GM12878 (cell line): ENCODE measurements around the gene GCH1. TPM values are rescaled to one million over a fixed set of nuclear protein-coding genes. Genes with fewer than 3 reads are reported as not detected.

Experiments
- ATAC-seq: fragments of 200-7000 bp; cut with Tn5 transposase; 3 replicates; pipeline ENCODE4 v1.9.1; 2020; ENCODE audit warnings: mild to moderate bottlenecking, moderate library complexity
- BruUV-seq: library from RNA; stranded (reverse); fragments of 400-500 nt; replicated peaks from 2 replicates; lab custom pipeline; 2021; lab: Mats Ljungman, UMichigan
- CTCF ChIA-PET: fragments of 300-600 bp; sonication (Branson Sonifier 250); formaldehyde crosslinking; extraction: SDS; loops from one replicate; lab custom pipeline; 2021; ENCODE audit warnings: inconsistent platforms; lab: Yijun Ruan, JAX
- POLR2A ChIA-PET: fragments of 350-600 bp; formaldehyde crosslinking; extraction: SDS; loops from one replicate; lab custom pipeline; 2021; ENCODE audit warnings: inconsistent platforms; lab: Charles Lee
- RAD21 ChIA-PET: fragments of 300-600 bp; sonication (Branson Sonifier 250); formaldehyde crosslinking; loops from one replicate; lab custom pipeline; 2023; ENCODE audit warnings: antibody characterized with exemption; ENCODE audit not compliant: unreplicated experiment; lab: Charles Lee
- SMC1A ChIA-PET: fragments of 300-600 bp; sonication (Branson Sonifier 250); formaldehyde crosslinking; loops from one replicate; lab custom pipeline; 2023; ENCODE audit not compliant: unreplicated experiment, uncharacterized antibody; lab: Charles Lee
- DNase-seq: peaks from one replicate; pipeline ENCODE4 v3.0.0-alpha.2; 2011; ENCODE audit warnings: low read depth, low spot score
- FAIRE-seq: peaks from 3 replicates; lab custom pipeline; 2011; peaks lifted over from hg19 to GRCh38; lab: Jason Lieb, UNC
- H2AFZ ChIP-seq: 2 replicates; pipeline ENCODE4 v1.6.0; 2011; ENCODE audit warnings: low read depth, low read length, control low read depth; ENCODE audit not compliant: control insufficient read depth
- H3K27ac ChIP-seq: 2 replicates; pipeline ENCODE4 v1.5.1; 2011; ENCODE audit warnings: control low read depth; ENCODE audit not compliant: control insufficient read depth, insufficient read depth
- H3K27me3 ChIP-seq, 2 experiments: replicated peaks in 1 of 2; 2 replicates each; pipeline versions ENCODE4 v1.6.0 to v1.6.1; 2011; ENCODE audit warnings: low read length in 1 of 2; ENCODE audit not compliant: control insufficient read depth in 2 of 2, insufficient read depth in 2 of 2
- H3K36me3 ChIP-seq, 2 experiments: 2 replicates each; pipeline ENCODE4 v1.5.1; 2011; ENCODE audit warnings: low read length in 1 of 2; ENCODE audit not compliant: control insufficient read depth in 2 of 2, insufficient read depth in 2 of 2
- H3K4me1 ChIP-seq: 2 replicates; pipeline ENCODE4 v1.6.1; 2011; ENCODE audit warnings: mild to moderate bottlenecking, low read length, moderate library complexity, mixed read lengths; ENCODE audit not compliant: control insufficient read depth, insufficient read depth
- H3K4me2 ChIP-seq: 2 replicates; pipeline ENCODE4 v1.6.0; 2011; ENCODE audit warnings: control low read depth; ENCODE audit not compliant: control insufficient read depth, insufficient read depth
- H3K4me3 ChIP-seq: fragments of 200-600 bp; sonication (generic); 2 replicates; pipeline ENCODE4 v1.5.1; 2016
- H3K79me2 ChIP-seq: 2 replicates; pipeline ENCODE4 v1.6.0; 2011; ENCODE audit warnings: low read length; ENCODE audit not compliant: control insufficient read depth, insufficient read depth
- H3K9ac ChIP-seq: 2 replicates; pipeline ENCODE4 v1.8.0; 2011; ENCODE audit warnings: low read length, control low read depth, mixed read lengths; ENCODE audit not compliant: control insufficient read depth, insufficient read depth
- H3K9me3 ChIP-seq: replicated peaks from 3 replicates; pipeline ENCODE4 v1.5.1; 2011; ENCODE audit warnings: mild to moderate bottlenecking, low read length; ENCODE audit not compliant: control insufficient read depth, insufficient read depth
- H4K20me1 ChIP-seq: 2 replicates; pipeline ENCODE4 v1.6.0; 2011; ENCODE audit not compliant: control insufficient read depth, insufficient read depth
- CBFB ChIP-seq: IDR thresholded peaks from 2 replicates; pipeline ENCODE4 v1.6.1; 2016; ENCODE audit warnings: antibody characterized with exemption, low read depth
- CBX3 ChIP-seq: fragments of 200-600 bp; sonication (generic); IDR thresholded peaks from 2 replicates; pipeline ENCODE4 v1.6.1; 2016; ENCODE audit warnings: low read depth, borderline replicate concordance
- E2F4 ChIP-seq: IDR thresholded peaks from 2 replicates; pipeline ENCODE4 v1.6.1; 2012; ENCODE audit warnings: low read depth, low read length, improper control_type of control experiment
- IRF4 ChIP-seq: IDR thresholded peaks from 2 replicates; pipeline ENCODE4 v1.6.1; 2011; ENCODE audit warnings: low read depth, low read length
- MEF2A ChIP-seq: IDR thresholded peaks from 2 replicates; pipeline ENCODE4 v1.6.1; 2011; ENCODE audit warnings: low read depth, mild to moderate bottlenecking, low read length, moderate library complexity; ENCODE audit not compliant: insufficient read depth
- MEF2B ChIP-seq: fragments of 450-650 bp; IDR thresholded peaks from 2 replicates; pipeline ENCODE4 v1.6.1; 2018; ENCODE audit warnings: mild to moderate bottlenecking, moderate library complexity; ENCODE audit not compliant: partially characterized antibody, poor library complexity, severe bottlenecking
- MLLT1 ChIP-seq: fragments of 450-650 bp; IDR thresholded peaks from 2 replicates; pipeline ENCODE4 v1.6.1; 2016; ENCODE audit warnings: mild to moderate bottlenecking
- MTA2 ChIP-seq: fragments of 450-650 bp; IDR thresholded peaks from 2 replicates; pipeline ENCODE4 v1.6.1; 2016; ENCODE audit warnings: low read depth, mild to moderate bottlenecking, moderate library complexity
- NR2C2 ChIP-seq: IDR thresholded peaks from 2 replicates; pipeline ENCODE4 v1.6.1; 2011; ENCODE audit warnings: borderline replicate concordance, low read depth; ENCODE audit not compliant: control insufficient read depth, insufficient read length
- PAX5 ChIP-seq: IDR thresholded peaks from 2 replicates; pipeline ENCODE4 v1.6.1; 2011; ENCODE audit warnings: low read depth, low read length, borderline replicate concordance
- RELA ChIP-seq: fragments of 450-650 bp; IDR thresholded peaks from 2 replicates; pipeline ENCODE4 v1.8.0; 2014; ENCODE audit warnings: borderline replicate concordance; ENCODE audit not compliant: partially characterized antibody
- RUNX3 ChIP-seq: IDR thresholded peaks from 2 replicates; pipeline ENCODE4 v1.6.1; 2012; ENCODE audit warnings: low read length, inconsistent platforms
- SIN3A ChIP-seq: IDR thresholded peaks from 2 replicates; pipeline ENCODE4 v1.6.1; 2012; ENCODE audit warnings: low read depth, low read length, improper control_type of control experiment
- SMAD1 ChIP-seq: fragments of 450-650 bp; IDR thresholded peaks from 2 replicates; pipeline ENCODE4 v1.6.1; 2018; ENCODE audit warnings: mild to moderate bottlenecking, low read depth; ENCODE audit not compliant: partially characterized antibody
- SPI1 ChIP-seq: IDR thresholded peaks from 2 replicates; pipeline ENCODE4 v1.6.1; 2011; ENCODE audit warnings: low read depth, mild to moderate bottlenecking, low read length, moderate library complexity, borderline replicate concordance; ENCODE audit not compliant: insufficient read depth
- ZBED1 ChIP-seq: IDR thresholded peaks from 2 replicates; pipeline ENCODE4 v1.6.1; 2016; ENCODE audit warnings: borderline replicate concordance
- ZNF24 ChIP-seq: fragments of 450-650 bp; IDR thresholded peaks from 2 replicates; pipeline ENCODE4 v1.6.1; 2017; ENCODE audit warnings: antibody characterized with exemption, mild to moderate bottlenecking
- ZNF622 ChIP-seq: fragments of 450-650 bp; IDR thresholded peaks from 2 replicates; pipeline ENCODE4 v1.6.1; 2017; ENCODE audit warnings: mild to moderate bottlenecking, inconsistent platforms
- WGBS: methylation state at CpG from one replicate; pipeline ENCODE4 v1.1.6; 2016; ENCODE audit warnings: low lambda C conversion rate; ENCODE audit not compliant: insufficient replicate concordance, insufficient coverage; ENCODE audit errors: missing lambda C conversion rate; 5-methylcytosine and 5-hydroxymethylcytosine counted together
- in situ Hi-C: fragments of 300-500 bp; cut with MboI; formaldehyde crosslinking; loops from 9 replicates; pipeline ENCODE4 v1.14.3; 2018; ENCODE audit warnings: mixed read lengths
- intact Hi-C: fragments of 100-400 bp; cut with micrococcal nuclease; formaldehyde crosslinking; loops from one replicate; pipeline ENCODE4 v1.14.2; 2022; ENCODE audit not compliant: unreplicated experiment
- polyA plus RNA-seq, 11 experiments: library from polyadenylated mRNA; depleted of rRNA in 4 of 11; unstranded in 6 of 11; stranded (reverse) in 5 of 11; fragments of >200 nt; fragmentation: Nextera tagmentation in 4 of 11; fragmentation: Illumina TruSeq in 1 of 11; extraction: Ambion mirVana in 4 of 11; extraction: Trizol in 1 of 11; gene quantifications; 1 replicate in 1 of 11; 2 replicates in 10 of 11; pipeline versions ENCODE4 v1.2.1 to v1.2.3, GENCODE V29; 2011 to 2016; ENCODE audit warnings: inconsistent platforms in 2 of 11, missing spikeins in 2 of 11, low read depth in 1 of 11
- total RNA-seq, 4 experiments: library from RNA; depleted of rRNA in 3 of 4; stranded (reverse); fragments of >200 nt in 3 of 4; fragmentation: Illumina TruSeq in 1 of 4; extraction: Trizol in 1 of 4; gene quantifications; 2 replicates each; pipeline versions ENCODE4 v1.2.1 to v1.2.3, GENCODE V29; 2013 to 2021

The GCH1 gene
- total and polyA plus RNA-seq, 10 of the 15 experiments (the other 5 are each of a cell fraction or from before 2014, with no cell fraction given), result 25.1 to 37.0 (median 33.8) TPM

- Histone ChIP-seq H3K9me3 (no peaks in the 10 kb centered on the region; the same call in 2 of the 3 replicates), H4K20me1 (no peaks in the 10 kb centered on the region), H3K9ac (no peak overlapping the region), H3K4me3 (no peak overlapping the region), H3K4me2 (no peak overlapping the region), H2AFZ (no peak overlapping the region), H3K27me3 (no peaks in the 10 kb centered on the region), H3K36me3 (peaks cover 3 to 8% of the 10 kb centered on the region in 2 experiments), H3K79me2 (no peaks in the 10 kb centered on the region), H3K4me1 (no peaks in the 10 kb centered on the region), H3K27ac (no peak overlapping the region)
- WGBS, result 50% methylated on average over 4 of the region's 4 CpGs
- SMC1A ChIA-PET, result no interaction called here
- CTCF ChIA-PET, result no interaction called here
- no TSS peak for BruUV-seq
- TF ChIP-seq MEF2A, result no peak
- 0 out of 2 replicates have a peak, but pooled peaks have one; percentile 24 for TF ChIP-seq MTA2
- TF ChIP-seq SPI1, result peak; percentile 87
- POLR2A ChIA-PET, result no interaction called here
- in situ Hi-C loops (no loop called here), intact Hi-C loops (no loop called here)
- DNase-seq (no peak), FAIRE-seq (no peak), ATAC-seq (peak; percentile 30; the same call in 1 of the 3 replicates)
- RAD21 ChIA-PET, result no interaction called here
Measured at GRCh38 chr14:54942913-54943312, 40.3 kb upstream of the GCH1 start.

GRCh38 chr14:54936816-54937215 lies 34.2 kb upstream of the GCH1 start:
- H3K79me2 ChIP-seq, result no peaks in the 10 kb centered on the region
- intact Hi-C loops (no loop called here), in situ Hi-C loops (no loop called here)
- DNase-seq (no peak), ATAC-seq (no peak), FAIRE-seq (no peak)
- H3K36me3 ChIP-seq, result peaks cover 1 to 10% of the 10 kb centered on the region in 2 experiments; a peak in 3 of 4 replicates
- no peak overlapping the region for H2AFZ ChIP-seq
- no peak overlapping the region for H3K9ac ChIP-seq
- BruUV-seq, result no TSS peak
- RAD21 ChIA-PET, result no interaction called here
- SMC1A ChIA-PET, result no interaction called here
- CTCF ChIA-PET, result interaction anchor here (0.7 kb wide), 1 partner anchor 135 kb away, joined by 3 read pairs; no protein-coding TSS in a partner anchor
- H3K4me3 ChIP-seq, result no peak overlapping the region
- H3K9me3 ChIP-seq, result no peaks in the 10 kb centered on the region
- no peaks in the 10 kb centered on the region for H3K27me3 ChIP-seq
- H4K20me1 ChIP-seq, result no peaks in the 10 kb centered on the region
- no peak overlapping the region for H3K27ac ChIP-seq
- H3K4me2 ChIP-seq, result no peak overlapping the region
- WGBS, result 96% methylated on average over 1 of the region's 1 CpG
- POLR2A ChIA-PET, result no interaction called here
- H3K4me1 ChIP-seq, result no peaks in the 10 kb centered on the region
- no peak for TF ChIP-seq MLLT1
- TF ChIP-seq ZNF622, result no peak
- TF ChIP-seq MEF2B, result no peak
- TF ChIP-seq SIN3A, result no peak
- no peak for TF ChIP-seq CBFB
- no peak for TF ChIP-seq E2F4
- TF ChIP-seq SMAD1, result no peak
- no peak for TF ChIP-seq PAX5
- TF ChIP-seq ZBED1, result no peak
- TF ChIP-seq RUNX3, result no peak
- no peak for TF ChIP-seq ZNF24
- TF ChIP-seq RELA, result no peak
- TF ChIP-seq CBX3, result no peak
- TF ChIP-seq NR2C2, result no peak
- no peak for TF ChIP-seq IRF4
